ENCODE measurements around the gene MT1B.

Gene MT1B

DNA sequence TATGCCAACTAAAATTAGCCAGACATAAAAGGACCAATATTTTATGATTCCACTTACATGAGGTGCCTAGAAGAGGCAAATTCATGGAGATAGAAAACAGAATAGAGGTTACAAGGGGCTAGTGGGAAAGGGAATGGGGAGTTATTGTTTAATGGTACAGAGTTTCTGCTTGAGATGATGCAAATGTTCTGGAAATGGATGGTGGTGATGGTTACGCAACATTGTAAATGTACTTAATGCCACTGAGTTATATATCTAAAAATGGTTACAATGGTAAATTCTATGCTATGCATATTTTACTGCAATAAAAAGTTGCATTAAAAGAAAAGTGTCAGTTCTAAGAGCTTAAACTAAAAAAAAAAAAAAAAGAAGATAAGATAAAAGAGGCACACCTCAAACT, 48.5 kb downstream of the MT1B start:
- DNase-seq (ENCODE audit: low spot score) = no peak
- no peak for TF ChIP-seq CTCF (IDR thresholded peaks at IDR 0.05; ENCODE audit: extremely low read depth, missing control alignments)

DNA sequence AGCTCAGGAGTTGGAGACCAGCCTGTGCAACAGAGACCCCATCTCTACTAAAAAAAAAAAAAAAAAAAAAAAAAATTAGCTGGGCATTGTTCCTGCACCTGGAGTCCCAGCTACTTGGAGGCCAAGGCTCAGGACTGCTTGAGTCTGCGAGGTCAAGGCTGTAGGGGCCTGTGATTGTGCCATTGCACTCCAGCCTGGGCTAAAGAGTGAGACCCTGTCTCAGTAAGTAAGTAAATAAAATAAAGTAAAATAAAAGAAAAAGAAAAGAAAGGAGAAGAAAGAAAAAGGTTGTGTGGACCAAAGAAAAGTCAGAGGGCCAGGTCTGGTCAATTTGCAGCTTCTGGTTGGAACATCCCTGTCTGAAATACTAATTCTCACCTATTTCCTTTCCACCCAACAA, 48.9 kb downstream of the MT1B start:
- TF ChIP-seq CTCF (IDR thresholded peaks at IDR 0.05; ENCODE audit: extremely low read depth, missing control alignments) = no peak
- DNase-seq (ENCODE audit: low spot score) = no peak

GRCh38 chr16:56701534-56701933, 49.8 kb downstream of the MT1B start:
- no peak for TF ChIP-seq CTCF (IDR thresholded peaks at IDR 0.05; ENCODE audit: extremely low read depth, missing control alignments)
- DNase-seq (ENCODE audit: low spot score) = no peak
